Stomach smooth muscle (tissue), 2 donors: ENCODE data around the gene CEP72.
"Not testable (repeated sequence)": the region's sequence is repeated elsewhere in the genome, so short reads cannot be mapped to it uniquely, and the experiment has no call there.

Experiments used
- H3K27ac ChIP-seq: one replicate; pipeline ENCODE4 v1.7.0; 2013; ENCODE audit warnings: mild to moderate bottlenecking, low read length, inconsistent platforms
- H3K27me3 ChIP-seq, 2 donors: one replicate each; pipeline ENCODE4 v1.7.0; 2013; ENCODE audit warnings: low read length in 2 of 2; ENCODE audit not compliant: insufficient read depth in 2 of 2, control insufficient read depth in 1 of 2
- H3K36me3 ChIP-seq, 2 donors: one replicate each; pipeline ENCODE4 v1.7.0; 2013; ENCODE audit warnings: low read length in 2 of 2; ENCODE audit not compliant: control insufficient read depth in 2 of 2, insufficient read depth in 2 of 2
- H3K4me1 ChIP-seq: one replicate; pipeline ENCODE4 v1.7.0; 2013; ENCODE audit warnings: low read length; ENCODE audit not compliant: control insufficient read depth, insufficient read depth
- H3K4me3 ChIP-seq, 2 donors: one replicate each; pipeline ENCODE4 v1.7.0; 2013; ENCODE audit warnings: low read length in 2 of 2
- H3K9ac ChIP-seq, 2 donors: one replicate each; pipeline ENCODE4 v1.7.0; 2013; ENCODE audit warnings: low read length in 2 of 2, mild to moderate bottlenecking in 1 of 2
- H3K9me3 ChIP-seq, 2 donors: one replicate each; pipeline ENCODE4 v1.7.0; 2013; ENCODE audit warnings: low read length in 2 of 2; ENCODE audit not compliant: control insufficient read depth in 2 of 2
- donor health status: healthy.
- donor health status: Pancreatic carcinoma.

The CEP72 gene

GRCh38 chr5:688348-689010, 76.3 kb downstream of the CEP72 start:
- H3K36me3 ChIP-seq, H3K4me3 ChIP-seq, H3K9ac ChIP-seq, H3K9me3 ChIP-seq, H3K27ac ChIP-seq, H3K27me3 ChIP-seq: not testable (repeated sequence)
- H3K4me1 ChIP-seq = peaks cover 24% of the 10 kb centered on the region

GRCh38 chr5:690293-690692, 78.2 kb downstream of the CEP72 start:
- H3K27me3 ChIP-seq, H3K36me3 ChIP-seq, H3K9ac ChIP-seq, H3K9me3 ChIP-seq, H3K27ac ChIP-seq, H3K4me3 ChIP-seq, H3K4me1 ChIP-seq: not testable (repeated sequence)

- not testable (repeated sequence) for H3K36me3 ChIP-seq, H3K27me3 ChIP-seq, H3K27ac ChIP-seq, H3K4me1 ChIP-seq, H3K9ac ChIP-seq, H3K4me3 ChIP-seq, H3K9me3 ChIP-seq
Measured at GRCh38 chr5:691049-691448, 78.9 kb downstream of the CEP72 start.

GRCh38 chr5:691817-692528, 79.8 kb downstream of the CEP72 start:
- H3K9ac ChIP-seq = no peak overlapping the region

GRCh38 chr5:692529-693041, 80.4 kb downstream of the CEP72 start:
- H3K9ac ChIP-seq = peak overlapping the region in 1 of 2 donors; percentile 36
- H3K36me3 ChIP-seq, H3K9me3 ChIP-seq: not testable (repeated sequence)

More at GRCh38 chr5:691817-692528, 79.8 kb downstream of the CEP72 start:
- H3K4me3 ChIP-seq = peak overlapping the region; percentile 43 to 74
- no peaks in the 10 kb centered on the region for H3K9me3 ChIP-seq
- H3K27ac ChIP-seq = no peak overlapping the region
- no peaks in the 10 kb centered on the region for H3K27me3 ChIP-seq
- H3K36me3 ChIP-seq = no peaks in the 10 kb centered on the region
- H3K4me1 ChIP-seq = peaks cover 3% of the 10 kb centered on the region

GRCh38 chr5:693271-694041, 81.3 kb downstream of the CEP72 start, which contains the start of gene TPPP:
Gene TPPP, minus strand, starts transcription at chr5:693352. Its CDS starts 15,292 bp downstream, at chr5:678060.
- H3K4me1 ChIP-seq, H3K9me3 ChIP-seq, H3K27me3 ChIP-seq, H3K36me3 ChIP-seq: not testable (repeated sequence)
- Histone ChIP-seq H3K27ac (peak within 1 kb of the TSS; percentile 62), H3K4me3 (peak within 1 kb of the TSS; percentile 43 to 74), H3K9ac (peak within 1 kb of the TSS in 1 of 2 donors; percentile 36)

More at GRCh38 chr5:692529-693041, 80.4 kb downstream of the CEP72 start:
- H3K4me1 ChIP-seq, H3K27ac ChIP-seq, H3K27me3 ChIP-seq: not testable (repeated sequence)
- H3K4me3 ChIP-seq = peak overlapping the region; percentile 43 to 74

- not testable (repeated sequence) for H3K27ac ChIP-seq, H3K27me3 ChIP-seq, H3K36me3 ChIP-seq, H3K4me1 ChIP-seq, H3K9ac ChIP-seq, H3K9me3 ChIP-seq
- peak overlapping the region in 1 of 2 donors; percentile 52 for H3K4me3 ChIP-seq
Measured at GRCh38 chr5:694042-694431, 81.9 kb downstream of the CEP72 start.

GRCh38 chr5:695475-695874, 83.3 kb downstream of the CEP72 start:
- H3K27ac ChIP-seq, H3K9me3 ChIP-seq: not testable (repeated sequence)

GRCh38 chr5:696191-696590, 84.1 kb downstream of the CEP72 start:
- not testable (repeated sequence) for H3K36me3 ChIP-seq, H3K9me3 ChIP-seq, H3K9ac ChIP-seq, H3K4me3 ChIP-seq, H3K4me1 ChIP-seq, H3K27me3 ChIP-seq, H3K27ac ChIP-seq

More at GRCh38 chr5:695475-695874, 83.3 kb downstream of the CEP72 start:
- not testable (repeated sequence) for H3K4me3 ChIP-seq, H3K9ac ChIP-seq, H3K36me3 ChIP-seq, H3K27me3 ChIP-seq, H3K4me1 ChIP-seq

- not testable (repeated sequence) for H3K27ac ChIP-seq, H3K9me3 ChIP-seq, H3K4me3 ChIP-seq, H3K4me1 ChIP-seq, H3K36me3 ChIP-seq, H3K9ac ChIP-seq, H3K27me3 ChIP-seq
Measured at GRCh38 chr5:696753-697702, 84.9 kb downstream of the CEP72 start.
